HG03378 (cell line): ENCODE results near the gene DOCK3.
"Not testable (repeated sequence)": the region's sequence is repeated elsewhere in the genome, so short reads cannot be mapped to it uniquely, and the experiment has no call there.

ENCODE experiments used
- ATAC-seq: cut with Tn5 transposase; IDR thresholded peaks from one replicate; pipeline ENCODE4 v1.9.1; 2021; ENCODE audit warnings: mild to moderate bottlenecking, moderate library complexity; ENCODE audit not compliant: unreplicated experiment

The DOCK3 gene

GRCh38 chr3:50675179-50676030 is 678 bp downstream of the DOCK3 start:
- no peak for ATAC-seq

GRCh38 chr3:50676031-50676705 is 1.4 kb downstream of the DOCK3 start:
- no peak for ATAC-seq

GRCh38 chr3:50687127-50687751 is 12.5 kb downstream of the DOCK3 start:
- ATAC-seq: no peak

- ATAC-seq: no peak
Measured at GRCh38 chr3:50687916-50688315, 13.2 kb downstream of the DOCK3 start.

GRCh38 chr3:50688602-50689001 is 13.9 kb downstream of the DOCK3 start:
- ATAC-seq: not testable (repeated sequence)

- no peak for ATAC-seq
Measured at GRCh38 chr3:50689558-50689957, 14.8 kb downstream of the DOCK3 start.

- no peak for ATAC-seq
Measured at GRCh38 chr3:50695031-50695430, 20.3 kb downstream of the DOCK3 start.

- no peak for ATAC-seq
Measured at GRCh38 chr3:50696276-50696675, 21.5 kb downstream of the DOCK3 start.

DNA sequence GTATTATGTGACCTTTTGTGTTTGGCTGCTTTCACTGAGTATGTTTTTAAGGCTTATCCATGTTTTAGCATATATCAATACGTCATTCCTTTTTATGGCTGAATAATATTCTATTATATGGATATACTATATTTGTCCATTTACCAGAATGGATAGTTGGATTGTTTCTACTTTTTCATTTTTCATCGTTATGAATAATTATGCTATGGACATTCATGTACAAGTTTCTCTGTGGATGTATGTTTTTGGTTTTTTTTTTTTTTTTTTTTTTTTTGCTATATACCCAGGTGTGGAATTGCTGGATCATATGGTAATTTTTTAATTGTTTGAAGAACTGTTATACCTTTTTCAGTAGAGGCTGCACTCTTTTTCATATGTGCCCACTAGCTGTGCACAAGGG is 23.5 kb downstream of the DOCK3 start:
- no peak for ATAC-seq

DNA sequence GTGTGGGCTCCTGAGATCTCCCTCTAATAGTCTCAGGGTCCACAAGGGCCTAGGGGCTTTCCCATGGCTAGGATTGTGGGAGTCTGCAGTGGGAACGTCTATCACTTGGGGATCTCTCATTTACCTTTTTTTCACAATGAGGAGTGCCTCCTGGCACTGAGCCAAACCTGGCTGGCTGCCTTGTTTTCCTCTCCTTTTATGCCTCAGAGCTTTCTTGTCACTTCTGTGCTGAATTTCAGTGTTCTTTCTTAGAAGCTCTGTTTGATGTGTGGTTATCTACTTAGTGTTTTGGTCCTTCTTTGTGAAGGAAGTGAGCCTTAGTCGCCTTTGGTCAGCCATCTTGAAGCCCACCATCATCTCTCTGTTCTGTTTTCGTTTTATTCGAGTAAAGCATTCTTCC is 33.9 kb downstream of the DOCK3 start:
- ATAC-seq: no peak

- no peak for ATAC-seq
Measured at GRCh38 chr3:50714946-50715345, 40.2 kb downstream of the DOCK3 start.

- no peak for ATAC-seq
Measured at GRCh38 chr3:50724831-50725230, 50.1 kb downstream of the DOCK3 start.

GRCh38 chr3:50734985-50735384 is 60.3 kb downstream of the DOCK3 start:
- ATAC-seq: no peak

DNA sequence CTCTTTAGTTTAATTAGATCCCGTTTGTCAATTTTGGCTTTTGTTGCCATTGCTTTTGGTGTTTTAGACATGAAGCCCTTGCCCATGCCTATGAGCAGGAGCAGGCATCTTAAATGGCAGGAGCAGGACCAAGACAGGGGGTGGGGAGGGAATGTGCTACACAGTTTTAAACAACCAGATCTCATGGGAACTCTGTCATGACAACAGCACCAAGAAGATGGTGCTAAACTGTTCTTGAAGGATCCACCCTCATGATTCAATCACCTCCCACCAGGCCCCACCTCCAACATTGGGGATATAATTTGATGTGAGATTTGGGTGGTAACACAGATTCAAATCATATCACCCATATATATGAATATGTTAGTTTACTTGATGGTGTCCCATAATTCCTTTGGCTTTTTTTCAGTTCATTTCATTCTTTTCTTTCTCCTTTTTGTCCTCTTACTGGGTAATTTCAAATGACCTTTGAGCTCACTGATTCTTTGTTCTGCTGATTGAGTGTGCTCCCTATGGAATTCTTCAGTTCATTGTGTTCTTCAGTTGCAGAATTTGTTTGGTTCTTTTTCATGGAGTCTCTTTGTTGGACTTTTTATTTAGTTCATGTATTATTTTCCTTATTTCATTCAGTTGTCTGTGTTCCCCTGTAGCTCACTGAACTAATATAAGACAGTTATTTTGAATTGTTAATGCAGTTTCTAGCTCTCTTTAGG is 62.6 kb downstream of the DOCK3 start:
- ATAC-seq: no peak

- ATAC-seq: no peak
Measured at GRCh38 chr3:50737906-50738598, 63.3 kb downstream of the DOCK3 start.

DNA sequence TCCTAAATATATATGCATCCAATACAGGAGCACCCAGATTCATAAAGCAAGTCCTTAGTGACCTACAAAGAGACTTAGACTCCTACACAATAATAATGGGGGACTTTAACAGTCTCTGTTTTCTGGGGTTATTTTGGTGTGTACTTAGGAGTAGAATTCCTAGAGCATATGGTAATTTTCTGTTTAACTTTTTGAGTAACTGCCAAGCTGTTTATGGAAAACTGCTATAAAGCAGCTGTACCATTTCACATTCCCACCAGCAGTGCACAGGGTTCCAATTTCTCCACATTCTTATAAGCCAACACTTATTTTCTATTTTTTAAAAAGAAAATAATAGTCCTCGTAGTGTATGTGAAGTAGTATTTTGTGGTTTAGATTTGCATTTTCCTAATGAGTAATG is 68.9 kb downstream of the DOCK3 start:
- no peak for ATAC-seq

DNA sequence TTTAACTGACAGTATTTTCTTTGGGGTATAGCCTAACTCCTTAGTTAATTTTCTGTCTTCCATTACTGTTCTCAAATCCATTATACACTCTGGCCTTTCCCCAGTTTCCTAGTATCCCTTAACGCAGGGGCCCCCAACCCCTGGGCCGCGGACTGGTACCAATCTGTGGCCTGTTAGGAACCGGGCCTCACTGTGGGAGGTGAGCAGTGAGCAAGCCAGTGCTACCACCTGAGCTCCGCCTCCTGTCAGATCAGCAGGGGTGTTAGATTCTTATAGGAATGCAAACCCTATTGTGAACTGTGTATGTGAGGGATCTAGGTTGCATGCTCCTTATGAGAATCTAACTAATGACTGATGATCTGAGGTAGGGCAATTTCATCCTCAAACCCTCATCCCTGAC is 75.1 kb downstream of the DOCK3 start:
- no peak for ATAC-seq

- no peak for ATAC-seq
Measured at GRCh38 chr3:50759015-50759414, 84.3 kb downstream of the DOCK3 start.

DNA sequence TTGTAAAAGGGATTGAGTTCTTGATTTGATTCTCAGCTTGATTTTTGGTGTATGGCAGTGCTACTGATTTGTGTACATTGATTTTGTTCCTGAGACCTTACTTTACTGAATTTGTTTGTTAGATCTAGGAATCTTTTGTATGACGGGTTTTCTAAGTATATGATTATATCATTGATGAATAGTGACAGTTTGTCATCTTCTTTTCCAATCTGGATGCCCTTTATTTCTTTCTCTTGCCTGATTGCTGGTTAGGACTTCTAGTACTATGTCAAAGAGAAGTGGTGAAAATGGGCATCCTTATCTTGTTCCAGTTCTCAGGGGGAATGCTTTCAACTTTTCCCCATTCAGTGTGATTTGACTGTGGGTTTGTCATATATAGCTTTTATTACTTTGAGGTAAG is 103.0 kb downstream of the DOCK3 start:
- ATAC-seq: no peak

DNA sequence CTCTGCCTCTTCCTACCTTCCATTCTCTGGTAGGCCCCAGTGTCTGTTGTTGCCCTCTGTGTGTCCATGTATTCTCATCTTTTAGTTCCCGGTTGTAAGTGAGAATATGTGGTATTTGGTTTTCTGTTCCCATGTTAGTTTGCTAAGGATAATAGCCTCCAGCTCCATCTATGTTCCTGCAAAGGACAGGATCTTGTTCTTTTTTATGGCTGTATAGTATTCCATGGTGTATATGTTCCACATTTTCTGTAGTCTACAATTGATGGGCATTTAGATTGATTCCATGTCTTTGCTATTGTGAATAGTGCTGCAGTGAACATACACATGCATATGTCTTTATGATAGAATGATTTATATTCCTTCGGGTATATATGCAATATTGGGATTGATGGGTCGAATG is 107.0 kb downstream of the DOCK3 start:
- ATAC-seq: not testable (repeated sequence)

DNA sequence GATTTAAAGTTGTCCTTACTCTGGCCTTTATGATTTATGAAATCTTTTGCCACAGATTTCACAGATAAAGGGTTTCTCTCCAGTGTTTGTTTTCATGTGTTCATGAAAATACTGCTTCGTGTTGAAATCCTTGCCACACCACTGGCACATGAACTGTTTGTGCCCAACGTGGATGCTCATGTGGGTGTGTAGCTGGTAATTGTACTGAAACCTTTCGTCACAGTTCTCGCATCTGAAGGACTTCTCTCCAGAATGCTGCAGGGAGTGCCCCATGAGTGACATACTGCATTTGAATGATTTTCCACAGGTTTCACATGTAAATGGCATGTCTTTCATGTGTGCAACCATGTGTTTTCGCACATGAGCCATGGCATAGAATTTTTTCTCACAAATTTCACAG is 111.9 kb downstream of the DOCK3 start:
- no peak for ATAC-seq
